ENCODE data around the gene KCNIP1.

The KCNIP1 gene

GRCh38 chr5:170783498-170784247 is 279.9 kb downstream of the KCNIP1 start, which contains the start of gene GABRP:
TSS of gene GABRP (plus strand) at chr5:170783725. CDS start at chr5:170788616, 4,891 bp downstream.
- no peak within 1 kb of the TSS for H3K4me3 ChIP-seq (ENCODE audit: low read depth, low read length)
- DNase-seq (ENCODE audit: low read depth): no peak

GRCh38 chr5:170785416-170785815 is 281.6 kb downstream of the KCNIP1 start:
- no peak overlapping the region for H3K4me3 ChIP-seq (ENCODE audit: low read depth, low read length)
- no peak for DNase-seq (ENCODE audit: low read depth)

Measured in skeletal muscle cell (primary cell).